GM18502 (cell line): ENCODE measurements around the gene CALCOCO2.
"Not testable (repeated sequence)": the region's sequence is repeated elsewhere in the genome, so short reads cannot be mapped to it uniquely, and the experiment has no call there.

Experiments used
- ATAC-seq: cut with Tn5 transposase; IDR thresholded peaks from one replicate; pipeline ENCODE4 v1.9.1; 2021; ENCODE audit warnings: mild to moderate bottlenecking; ENCODE audit not compliant: unreplicated experiment, poor library complexity

Gene CALCOCO2

DNA sequence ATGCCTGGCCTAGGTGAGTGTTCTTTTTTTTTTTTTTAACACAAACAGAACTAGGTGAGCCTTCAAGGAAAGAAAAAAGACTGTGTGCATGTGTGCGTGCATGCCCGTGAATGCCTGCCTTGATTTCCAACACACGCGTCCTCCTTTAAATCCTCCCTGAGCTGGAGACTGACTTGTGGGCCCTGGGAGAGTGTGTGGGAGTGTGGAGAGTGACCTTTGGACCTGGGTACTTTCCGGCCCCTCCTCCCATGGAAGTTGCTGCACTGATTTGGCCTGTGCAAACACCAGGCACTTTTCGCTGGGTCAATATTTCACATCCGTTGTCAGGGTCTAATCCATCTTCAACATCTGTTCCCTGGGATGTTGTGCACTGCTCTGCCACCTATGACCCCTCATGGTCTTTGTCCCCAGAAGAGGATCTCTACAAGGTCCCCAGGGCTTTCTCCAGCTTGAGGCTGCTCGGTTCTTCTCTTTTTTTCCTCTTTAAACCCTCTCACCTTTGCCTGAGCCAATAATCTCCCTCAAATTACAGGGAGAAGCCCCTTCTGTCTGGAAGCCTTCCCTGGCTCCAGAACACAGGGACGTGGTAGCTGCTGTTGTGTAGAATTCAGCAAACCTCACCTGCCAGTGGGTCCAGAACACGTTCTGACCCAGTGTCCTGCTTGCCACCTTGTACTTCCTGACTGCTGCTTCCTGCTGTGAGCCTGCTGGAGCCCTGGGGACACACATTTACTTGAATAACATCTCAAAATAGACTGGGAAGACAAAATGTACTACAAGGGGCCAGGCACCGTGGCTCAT, 40.9 kb downstream of the CALCOCO2 start:
- ATAC-seq: no peak

DNA sequence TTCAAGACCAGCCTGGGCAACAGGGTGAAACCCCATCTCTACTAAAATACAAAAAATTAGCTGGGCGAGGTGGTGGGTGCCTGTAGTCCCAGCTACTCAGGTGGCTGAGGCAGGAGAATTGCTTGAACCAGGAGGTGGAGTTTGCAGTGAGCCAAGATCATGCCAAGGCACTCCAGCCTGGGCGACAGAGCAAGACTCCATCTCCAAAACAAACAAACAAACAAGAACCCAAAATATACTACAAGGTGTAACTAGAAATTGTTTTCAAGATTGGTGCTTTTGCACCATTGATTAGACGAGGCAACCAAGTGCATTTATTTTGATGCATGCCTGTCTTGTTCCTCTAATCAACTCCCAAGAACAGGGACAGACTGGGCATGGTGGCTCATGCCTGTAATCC, 41.6 kb downstream of the CALCOCO2 start:
- ATAC-seq: not testable (repeated sequence)

DNA sequence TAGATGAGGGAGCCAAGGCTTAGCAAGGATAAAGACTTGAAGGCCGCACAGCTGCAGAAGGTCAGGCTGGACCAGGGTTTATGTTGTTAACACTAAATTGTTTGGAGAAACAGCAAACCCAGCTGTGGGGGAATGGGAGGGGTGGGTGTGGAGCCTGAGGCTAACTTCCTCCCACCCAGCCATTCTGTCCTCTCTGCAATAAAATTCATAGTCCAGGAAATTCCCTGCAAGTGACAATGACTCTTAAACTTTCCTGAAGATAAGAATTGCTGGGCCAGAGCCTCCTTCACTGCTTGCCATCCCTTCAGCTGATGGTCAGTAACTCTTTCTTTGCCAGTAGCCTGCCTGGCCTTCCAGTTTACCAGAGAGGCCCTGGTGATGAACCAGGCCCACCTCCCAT, 42.4 kb downstream of the CALCOCO2 start:
- no peak for ATAC-seq

DNA sequence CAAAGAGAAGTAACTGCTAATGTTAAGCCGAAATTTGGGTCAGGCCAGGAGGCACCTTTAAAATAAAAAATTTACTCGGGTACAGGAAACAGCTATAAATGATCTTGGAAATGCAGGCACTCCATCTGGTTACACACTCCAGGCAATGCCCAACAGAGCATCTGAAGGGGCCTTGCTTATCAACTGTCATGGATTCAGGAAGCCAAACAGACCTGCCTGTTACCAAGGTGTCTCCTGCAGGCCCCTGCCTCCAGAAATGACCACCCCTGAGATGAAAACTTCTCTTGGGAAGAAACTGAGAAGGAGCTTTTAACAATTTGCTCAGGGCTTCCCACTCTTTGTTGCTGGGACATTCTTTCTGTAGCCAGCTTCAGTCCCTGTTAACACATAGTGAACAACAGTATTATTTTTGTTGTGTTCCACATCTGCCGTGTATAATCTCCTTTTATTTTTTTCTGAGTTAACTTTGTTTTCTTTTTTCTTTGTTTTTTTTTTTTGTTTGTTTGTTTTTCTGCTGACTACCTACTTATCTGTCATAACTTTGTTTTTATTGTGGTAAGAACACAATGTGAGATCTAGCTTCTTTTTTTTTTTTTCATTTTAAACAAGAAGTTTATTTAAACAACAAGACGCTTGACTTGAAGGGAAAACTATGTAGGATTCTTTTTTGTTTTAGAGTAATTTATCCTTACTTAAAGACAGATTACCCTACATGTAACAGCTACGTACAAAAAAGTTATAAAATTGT, 43.0 kb downstream of the CALCOCO2 start:
- ATAC-seq: no peak

DNA sequence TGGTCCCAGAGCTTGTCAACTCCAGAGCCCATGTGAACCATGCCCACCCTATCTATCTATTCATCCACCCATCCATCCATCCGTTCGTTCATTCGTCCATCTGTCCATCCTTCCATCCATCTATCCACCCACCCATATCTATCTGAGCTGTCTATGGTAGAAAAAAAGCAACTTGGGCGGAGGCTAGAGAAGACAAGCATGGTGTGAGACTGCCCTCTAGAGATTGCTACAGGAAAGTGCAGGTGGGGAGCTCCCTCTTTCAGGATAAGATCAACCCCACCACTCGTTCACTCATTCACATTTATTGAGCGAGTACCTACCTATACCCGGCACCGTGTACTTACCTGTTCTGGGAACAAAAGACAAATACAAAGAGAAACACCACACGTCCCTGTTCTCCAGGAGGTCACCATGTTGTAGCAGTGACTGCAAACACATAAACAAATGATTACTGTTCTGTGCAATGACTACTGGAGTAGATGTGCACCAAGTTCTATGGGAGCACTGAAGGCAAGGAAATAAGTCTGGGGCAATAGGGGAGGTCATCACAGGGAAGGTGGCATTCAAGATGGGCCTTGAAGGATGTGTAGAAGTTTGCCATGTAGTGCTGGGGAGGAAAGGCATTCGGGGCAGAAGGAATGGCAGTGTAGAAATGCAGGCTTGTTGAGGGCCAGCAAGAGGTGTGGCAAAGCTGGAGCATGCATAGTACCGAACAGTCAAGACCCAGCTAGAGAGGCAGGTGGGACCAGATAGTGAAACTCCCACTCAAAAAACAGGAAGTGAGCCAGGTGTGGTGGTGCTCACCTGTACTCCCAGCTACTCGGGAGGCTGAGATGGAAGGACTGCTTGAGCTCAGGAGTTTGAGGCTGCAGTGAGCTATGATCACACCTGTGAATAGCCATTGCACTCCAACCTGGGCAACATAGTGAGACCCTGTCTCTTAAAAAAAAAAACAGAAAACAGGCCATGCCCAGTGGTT, 48.4 kb downstream of the CALCOCO2 start:
- ATAC-seq: no peak

DNA sequence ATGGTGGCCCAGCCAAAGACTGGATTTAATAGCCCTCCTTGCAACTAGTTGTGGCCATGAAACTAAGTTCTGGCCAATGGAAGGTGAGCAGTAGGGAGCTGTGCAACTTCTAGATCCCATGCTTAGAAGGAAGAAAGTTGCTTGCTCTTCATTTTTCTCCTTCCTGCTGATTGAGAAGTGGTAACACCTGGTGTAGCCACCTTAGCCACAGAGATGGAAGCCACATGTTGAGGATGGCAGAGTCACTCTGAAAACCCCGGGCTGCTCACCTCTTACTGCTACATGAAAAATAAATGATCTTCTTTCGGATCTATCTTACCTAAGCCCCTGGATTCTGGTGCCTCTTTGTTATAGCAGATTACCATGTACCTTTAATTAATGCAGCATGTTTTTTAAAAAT, 51.4 kb downstream of the CALCOCO2 start:
- ATAC-seq: no peak

DNA sequence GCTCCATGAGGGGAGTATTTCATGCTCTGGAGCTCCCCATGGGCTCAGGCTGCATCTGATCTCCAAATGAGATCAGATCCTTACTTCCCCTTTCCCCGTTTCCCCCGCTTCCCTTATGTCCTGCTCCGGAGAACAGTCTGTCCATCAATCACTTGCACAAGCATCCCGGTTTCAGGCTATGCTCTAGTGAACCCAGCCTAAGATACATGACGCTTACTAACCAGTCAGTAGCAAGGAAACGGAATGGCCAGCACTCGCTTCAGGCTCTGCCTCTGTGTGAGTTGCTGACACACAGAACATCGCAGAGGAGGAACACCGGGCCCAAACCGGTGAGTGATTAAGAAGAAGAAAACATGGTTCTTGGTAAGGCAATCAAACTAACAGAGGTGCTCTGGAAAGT, 52.3 kb downstream of the CALCOCO2 start:
- ATAC-seq: no peak

DNA sequence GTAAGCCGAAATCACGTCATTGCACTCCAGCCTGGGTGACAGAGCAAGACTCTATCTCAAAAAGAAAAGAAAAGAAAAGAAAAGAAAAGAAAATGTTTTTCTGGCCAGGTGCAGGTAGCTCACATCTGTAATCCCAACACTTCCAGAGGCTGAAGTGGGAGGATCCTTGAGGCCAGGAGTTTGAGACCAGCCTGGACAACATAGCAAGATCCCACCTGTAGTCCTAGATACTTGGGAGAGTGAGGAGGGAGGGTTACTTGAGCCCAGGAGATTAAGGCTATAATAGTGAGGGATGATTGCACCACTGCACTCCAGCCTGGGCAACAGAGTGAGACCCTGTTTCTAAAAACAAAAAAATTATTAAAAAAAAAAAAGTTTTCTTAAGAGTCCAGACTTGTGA, 59.3 kb downstream of the CALCOCO2 start:
- no peak for ATAC-seq

DNA sequence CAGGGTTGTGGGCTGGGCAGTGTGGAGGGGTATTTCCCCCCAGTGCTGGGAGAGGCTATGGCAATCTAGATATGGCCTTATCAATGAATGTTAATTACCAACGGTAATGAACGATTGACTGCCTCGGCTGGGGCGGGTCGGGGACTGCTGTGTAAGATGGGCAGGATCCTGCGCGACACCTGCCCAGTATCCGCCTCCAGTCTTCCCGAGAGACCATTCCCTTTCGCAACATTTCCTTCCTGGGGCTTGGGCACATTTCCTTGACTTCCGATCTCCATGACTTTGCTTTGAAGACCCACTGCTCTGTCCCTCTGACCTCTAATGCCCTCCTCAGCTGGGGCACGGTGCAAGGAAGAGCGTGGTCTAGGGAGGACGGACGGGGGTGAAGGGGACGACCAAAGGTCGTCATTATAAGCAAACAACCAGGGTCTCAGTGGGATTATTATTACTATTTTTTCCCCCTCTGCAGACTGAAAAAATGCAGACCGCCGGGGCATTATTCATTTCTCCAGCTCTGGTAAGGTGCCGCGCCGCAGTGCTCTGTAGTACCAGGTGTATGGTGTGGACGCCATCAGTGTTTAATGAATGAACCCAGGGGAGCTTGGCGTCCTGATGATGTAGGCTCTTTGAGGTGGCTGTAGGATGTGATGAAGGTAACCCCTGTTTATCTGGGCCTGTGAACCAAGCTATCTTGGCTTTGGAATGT, 62.3 kb downstream of the CALCOCO2 start:
- no peak for ATAC-seq

DNA sequence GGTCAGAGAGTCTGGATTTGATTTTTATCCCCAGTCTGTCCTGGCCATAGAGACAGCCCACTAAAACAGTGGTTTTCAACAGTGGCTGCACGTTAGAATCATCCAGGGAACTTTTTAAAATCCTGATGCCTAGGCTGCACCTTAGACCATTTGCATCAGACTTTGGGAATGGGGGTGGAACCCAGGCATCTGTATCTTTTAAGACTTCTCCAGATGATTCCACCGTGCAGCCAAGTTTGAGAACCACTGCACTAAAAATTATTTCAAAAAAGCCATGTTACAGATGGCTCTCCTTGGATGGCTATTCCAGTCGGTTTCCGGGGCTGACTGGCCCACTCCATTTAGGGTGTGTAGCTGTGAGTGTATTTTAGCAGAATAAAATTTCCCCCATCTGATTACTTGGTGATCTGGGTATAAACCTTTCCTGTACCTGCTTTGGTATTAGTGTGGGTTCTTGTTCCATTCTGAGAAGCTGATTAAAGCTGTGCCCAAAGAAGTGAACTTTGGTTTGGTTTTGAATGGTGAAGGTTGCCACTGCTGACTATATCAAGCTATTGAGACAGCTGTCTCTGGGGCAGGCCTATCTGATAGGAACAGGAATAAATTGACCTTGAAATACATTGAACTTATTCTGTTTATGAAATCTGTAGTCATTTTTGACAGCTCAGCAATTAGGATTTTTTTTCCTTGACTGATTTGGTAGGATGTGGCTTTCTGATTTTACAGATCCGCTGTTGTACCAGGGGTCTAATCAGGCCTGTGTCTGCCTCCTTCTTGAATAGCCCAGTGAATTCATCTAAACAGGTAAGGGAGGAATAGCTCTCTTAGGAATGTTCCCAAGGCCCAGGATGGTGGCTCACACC, 63.0 kb downstream of the CALCOCO2 start:
- ATAC-seq: no peak

DNA sequence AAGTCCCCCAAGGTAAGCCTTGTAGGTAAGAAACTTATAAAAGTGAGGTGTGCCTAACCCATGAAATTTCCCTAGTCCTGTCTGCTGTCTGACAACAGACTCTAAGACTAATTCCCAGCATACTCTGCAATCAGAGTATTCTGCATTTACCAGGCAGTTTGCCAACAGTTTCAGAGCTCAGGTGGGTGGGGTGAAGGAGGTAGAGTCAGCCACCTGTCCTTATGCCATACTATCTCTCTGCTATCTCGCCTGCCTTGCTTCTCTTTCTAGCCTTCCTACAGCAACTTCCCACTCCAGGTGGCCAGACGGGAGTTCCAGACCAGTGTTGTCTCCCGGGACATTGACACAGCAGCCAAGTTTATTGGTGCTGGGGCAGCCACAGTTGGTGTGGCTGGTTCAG, 64.1 kb downstream of the CALCOCO2 start:
- no peak for ATAC-seq

DNA sequence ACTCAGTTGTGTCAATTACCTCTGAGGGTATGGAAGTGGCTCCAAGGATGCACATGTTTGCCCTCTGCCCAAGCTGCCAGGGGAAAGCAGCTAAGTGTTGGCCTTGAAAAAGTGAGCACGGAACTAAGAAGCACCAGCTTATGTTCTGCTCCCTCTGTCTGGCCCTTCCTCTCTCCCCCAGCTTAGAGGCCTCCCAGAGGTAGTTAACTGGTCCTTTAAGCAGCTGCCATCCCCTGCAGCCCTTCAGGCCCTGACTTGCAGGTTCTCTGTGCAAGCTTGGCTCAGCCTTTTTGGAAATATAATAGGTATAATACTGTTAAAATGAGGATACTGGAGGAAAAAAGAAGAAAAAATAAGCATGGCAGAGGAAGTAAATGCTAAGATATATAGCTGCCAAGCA, 70.4 kb downstream of the CALCOCO2 start:
- ATAC-seq: no peak

DNA sequence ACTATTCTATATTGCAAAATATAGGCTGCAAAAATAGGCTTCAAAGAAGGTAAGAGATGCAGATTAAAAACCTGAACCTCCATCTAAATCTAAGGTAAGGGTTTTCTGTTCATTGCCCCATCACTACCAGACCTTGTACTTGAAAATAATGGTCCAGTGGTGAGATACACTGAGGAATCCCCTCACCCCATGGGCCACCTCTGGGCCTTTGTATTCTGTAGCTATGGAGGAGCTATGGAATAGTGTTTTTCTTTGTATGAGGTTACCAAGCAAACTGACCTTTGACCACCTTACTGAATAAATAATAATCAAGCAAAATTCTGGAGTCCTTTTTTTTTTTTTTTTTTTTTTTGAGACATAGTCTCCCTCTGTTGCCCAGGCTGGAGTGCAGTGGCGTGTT, 72.6 kb downstream of the CALCOCO2 start:
- ATAC-seq: no peak

DNA sequence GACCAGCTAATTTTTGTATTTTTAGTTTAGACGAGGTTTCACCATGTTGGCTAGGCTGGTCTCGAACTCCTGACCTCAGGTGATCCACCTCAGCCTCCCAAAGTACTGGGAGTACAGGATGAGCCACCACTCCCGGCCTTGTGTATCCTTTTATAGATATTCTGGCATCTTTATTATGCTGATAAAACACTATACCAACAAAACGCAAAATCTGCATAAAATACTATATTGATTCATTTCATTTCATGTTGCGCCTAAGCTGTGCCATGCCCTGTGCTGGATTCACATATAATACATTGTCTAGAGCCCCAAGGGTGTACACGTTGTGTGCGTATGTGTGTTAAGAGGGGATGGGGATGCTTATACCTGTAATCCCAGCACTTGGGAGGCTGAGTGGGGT, 73.6 kb downstream of the CALCOCO2 start:
- no peak for ATAC-seq

DNA sequence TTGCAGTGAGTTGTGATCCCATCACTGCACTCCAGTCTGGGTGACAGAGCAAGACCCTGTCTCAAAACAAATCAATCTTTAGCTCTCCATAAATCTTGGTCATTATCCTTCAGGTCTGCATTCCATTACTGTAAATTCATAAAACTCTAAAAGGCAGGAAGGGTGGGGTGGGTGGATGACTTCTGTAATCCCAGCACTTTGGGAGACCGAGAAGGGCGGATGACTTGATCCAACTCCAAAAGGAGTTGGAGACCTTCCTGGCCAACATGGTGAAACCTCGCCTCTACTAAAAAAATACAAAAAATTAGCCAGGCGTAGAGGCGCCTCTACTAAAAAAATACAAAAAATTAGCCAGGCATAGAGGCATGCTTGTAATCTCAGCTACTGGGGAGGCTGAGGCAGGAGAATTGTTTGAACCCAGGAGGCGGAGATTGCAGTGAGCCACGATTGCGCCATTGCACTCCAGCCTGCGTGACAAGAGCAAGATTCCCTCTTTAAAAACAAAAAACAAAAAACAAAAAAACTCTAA, 75.2 kb downstream of the CALCOCO2 start:
- ATAC-seq: no peak

DNA sequence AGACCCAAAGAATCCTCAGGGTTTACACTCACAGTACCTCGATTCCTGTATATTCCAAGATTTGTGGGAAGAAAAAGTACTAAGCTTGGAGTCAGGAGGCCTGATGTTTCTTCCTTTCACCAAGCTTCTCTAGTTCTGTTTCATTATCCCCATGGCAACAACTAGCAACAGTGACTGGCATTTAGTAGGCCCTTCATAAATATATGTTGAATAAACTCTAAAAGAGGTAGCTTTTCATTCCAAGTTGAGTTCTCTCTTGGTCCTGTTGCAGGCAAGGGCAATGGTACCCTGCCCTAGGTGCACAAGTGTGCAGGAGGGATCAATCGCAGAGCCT, 76.8 kb downstream of the CALCOCO2 start:
- ATAC-seq: no peak

DNA sequence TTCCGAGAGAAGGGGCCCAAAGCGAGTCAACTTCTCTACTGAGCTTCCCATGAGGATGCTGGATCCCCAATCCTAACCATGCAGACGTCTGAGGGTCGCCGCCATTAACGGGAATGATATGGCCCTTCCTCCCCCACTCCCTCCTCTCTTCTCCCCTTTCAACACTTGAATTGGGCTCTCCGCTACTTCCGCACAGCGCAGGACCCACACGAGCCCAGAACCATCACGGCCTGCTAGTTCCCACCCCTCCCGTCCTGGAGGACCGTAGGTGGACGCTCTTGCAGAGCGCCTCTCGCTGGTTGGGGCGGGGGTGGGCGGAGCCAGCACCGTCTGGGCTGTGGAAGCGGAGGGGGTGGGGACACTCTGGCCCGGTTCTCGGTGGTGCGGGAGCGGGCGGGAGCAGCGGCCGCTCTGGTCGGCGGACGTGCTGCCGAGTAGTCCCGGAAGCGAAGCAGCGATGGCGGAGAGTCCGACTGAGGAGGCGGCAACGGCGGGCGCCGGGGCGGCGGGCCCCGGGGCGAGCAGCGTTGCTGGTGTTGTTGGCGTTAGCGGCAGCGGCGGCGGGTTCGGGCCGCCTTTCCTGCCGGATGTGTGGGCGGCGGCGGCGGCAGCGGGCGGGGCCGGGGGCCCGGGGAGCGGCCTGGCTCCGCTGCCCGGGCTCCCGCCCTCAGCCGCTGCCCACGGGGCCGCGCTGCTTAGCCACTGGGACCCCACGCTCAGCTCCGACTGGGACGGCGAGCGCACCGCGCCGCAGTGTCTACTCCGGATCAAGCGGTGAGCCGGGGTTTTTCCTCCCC, 77.4 kb downstream of the CALCOCO2 start, which contains the start of gene UBE2Z:
TSS of gene UBE2Z (plus strand) at position 361 of the 797 bp plus-strand sequence. CDS start at position 458, 97 bp downstream.
- ATAC-seq: peak; percentile 80

DNA sequence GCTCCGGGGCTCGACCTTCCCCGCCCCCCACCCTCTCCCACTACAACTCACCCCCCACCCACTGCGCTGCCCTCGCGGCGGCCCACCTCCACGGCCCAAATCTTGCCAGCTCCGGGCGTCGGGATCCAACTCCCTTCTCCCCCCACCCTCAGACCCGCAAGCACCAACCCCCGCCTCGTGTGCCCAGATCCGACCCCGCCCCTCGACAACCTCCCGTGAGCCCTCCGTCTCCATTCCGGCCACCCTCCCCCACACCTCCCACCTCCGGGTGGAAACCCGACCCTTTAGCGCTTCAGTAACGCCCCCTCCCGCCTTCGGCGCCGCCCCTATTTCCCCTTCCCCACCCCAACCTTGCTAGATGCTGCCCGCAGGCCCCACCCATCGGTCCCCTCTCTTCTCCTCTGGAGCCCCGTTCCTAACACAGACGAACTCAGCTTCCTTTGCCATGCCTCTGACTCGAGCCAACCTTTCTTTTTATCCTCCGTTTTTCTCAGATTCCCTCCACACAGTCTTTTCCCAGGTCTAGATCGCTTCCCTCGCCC, 78.1 kb downstream of the CALCOCO2 start:
- ATAC-seq: peak; percentile 47
